AG04450 (cell line): Measurements from ENCODE around the gene EVX1. TPM values are rescaled to one million over a fixed set of nuclear protein-coding genes. Genes with fewer than 3 reads are reported as not detected.

Experiments
- CTCF ChIA-PET: fragments of 300-600, 350-600 bp; formaldehyde crosslinking; extraction: SDS; loops from one replicate; lab custom pipeline; 2022; ENCODE audit warnings: antibody characterized with exemption, inconsistent platforms; lab: Charles Lee
- POLR2A ChIA-PET: fragments of 350-600 bp; formaldehyde crosslinking; extraction: SDS; loops from one replicate; lab custom pipeline; 2021; ENCODE audit warnings: antibody characterized with exemption, inconsistent platforms; lab: Yijun Ruan, JAX
- DNase-seq: peaks from one replicate; pipeline ENCODE4 v3.0.0-alpha.2; 2011; ENCODE audit warnings: low read depth, low spot score
- H3K27ac ChIP-seq: one replicate; pipeline ENCODE4 v1.5.1; 2012; ENCODE audit warnings: low read depth, low read length, control low read depth
- H3K27me3 ChIP-seq: one replicate; pipeline ENCODE4 v1.6.0; 2012; ENCODE audit warnings: low read length; ENCODE audit not compliant: control insufficient read depth, insufficient read depth
- H3K4me3 ChIP-seq: 2 replicates; pipeline ENCODE4 v1.5.1; 2011; ENCODE audit warnings: mild to moderate bottlenecking, low read depth, low read length, control low read depth
- H3K9me3 ChIP-seq: 2 replicates; pipeline ENCODE4 v1.5.1; 2012; ENCODE audit warnings: low read length; ENCODE audit not compliant: control insufficient read depth, insufficient read depth
- polyA minus RNA-seq: library from RNA; depleted of rRNA, polyadenylated mRNA; stranded (reverse); fragments of >200 nt; gene quantifications from 2 replicates; pipeline ENCODE4 v1.2.3, GENCODE V29; 2011; rRNA and poly(A)+ RNA removed
- polyA plus RNA-seq: library from polyadenylated mRNA; depleted of rRNA; stranded (reverse); fragments of >200 nt; gene quantifications from 2 replicates; pipeline ENCODE4 v1.2.3, GENCODE V29; 2011; rRNA removed
- TF ChIP-seq, protein P1 (sequence below): IDR thresholded peaks from 2 replicates; pipeline ENCODE4 v1.5.1; 2011; ENCODE audit warnings: low read depth, low read length, control low read depth, inconsistent platforms

EVX1 gene
- polyA plus RNA-seq = not detected in 2 replicates
- polyA minus RNA-seq = not detected in 2 replicates

DNA sequence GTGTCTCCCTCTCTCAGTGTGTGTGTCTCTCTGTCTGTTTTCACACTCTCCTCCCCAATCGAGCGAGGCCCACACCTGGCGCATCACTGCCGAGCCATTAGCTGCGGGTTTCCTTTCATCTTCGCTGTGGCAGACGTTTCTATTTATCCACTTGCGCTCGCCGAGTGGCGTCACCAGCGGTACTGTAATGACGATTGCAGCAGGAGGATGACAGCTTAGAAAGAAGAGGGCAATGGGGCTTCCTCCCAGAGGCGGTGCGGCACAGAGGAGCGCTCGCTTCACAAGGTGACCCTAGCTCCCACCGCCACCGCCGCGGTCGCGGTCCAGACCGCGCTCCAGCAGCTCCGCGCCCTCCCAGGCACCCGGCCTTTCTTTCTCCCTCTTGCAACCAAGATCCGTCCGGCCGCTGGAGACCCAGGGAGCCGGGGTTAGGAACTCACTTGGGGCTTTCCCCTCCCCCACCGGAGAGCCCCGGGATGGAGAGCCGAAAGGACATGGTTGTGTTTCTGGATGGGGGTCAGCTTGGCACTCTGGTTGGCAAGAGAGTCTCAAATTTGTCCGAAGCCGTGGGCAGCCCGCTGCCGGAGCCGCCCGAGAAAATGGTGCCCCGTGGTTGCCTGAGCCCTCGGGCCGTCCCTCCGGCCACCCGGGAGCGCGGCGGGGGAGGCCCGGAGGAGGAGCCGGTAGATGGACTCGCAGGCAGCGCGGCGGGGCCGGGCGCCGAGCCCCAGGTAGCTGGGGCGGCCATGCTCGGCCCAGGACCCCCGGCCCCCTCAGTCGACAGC is at the start of gene EVX1:
Gene EVX1, plus strand, starts transcription at position 248 of the 785 bp plus-strand sequence. Its CDS starts 229 bp downstream, at position 477.
- Histone ChIP-seq H3K27me3 (peaks cover 97% of the 10 kb centered on the region), H3K4me3 (no peak within 1 kb of the TSS), H3K9me3 (peaks cover 23% of the 10 kb centered on the region), H3K27ac (no peak within 1 kb of the TSS)
- CTCF ChIA-PET = interaction anchor here (0.5 to 1.0 kb wide), 2 partner anchors 32 to 854 kb away, joined by 3 to 4 read pairs; no protein-coding TSS in a partner anchor
- no peak for DNase-seq
- TF ChIP-seq, protein P1, sequence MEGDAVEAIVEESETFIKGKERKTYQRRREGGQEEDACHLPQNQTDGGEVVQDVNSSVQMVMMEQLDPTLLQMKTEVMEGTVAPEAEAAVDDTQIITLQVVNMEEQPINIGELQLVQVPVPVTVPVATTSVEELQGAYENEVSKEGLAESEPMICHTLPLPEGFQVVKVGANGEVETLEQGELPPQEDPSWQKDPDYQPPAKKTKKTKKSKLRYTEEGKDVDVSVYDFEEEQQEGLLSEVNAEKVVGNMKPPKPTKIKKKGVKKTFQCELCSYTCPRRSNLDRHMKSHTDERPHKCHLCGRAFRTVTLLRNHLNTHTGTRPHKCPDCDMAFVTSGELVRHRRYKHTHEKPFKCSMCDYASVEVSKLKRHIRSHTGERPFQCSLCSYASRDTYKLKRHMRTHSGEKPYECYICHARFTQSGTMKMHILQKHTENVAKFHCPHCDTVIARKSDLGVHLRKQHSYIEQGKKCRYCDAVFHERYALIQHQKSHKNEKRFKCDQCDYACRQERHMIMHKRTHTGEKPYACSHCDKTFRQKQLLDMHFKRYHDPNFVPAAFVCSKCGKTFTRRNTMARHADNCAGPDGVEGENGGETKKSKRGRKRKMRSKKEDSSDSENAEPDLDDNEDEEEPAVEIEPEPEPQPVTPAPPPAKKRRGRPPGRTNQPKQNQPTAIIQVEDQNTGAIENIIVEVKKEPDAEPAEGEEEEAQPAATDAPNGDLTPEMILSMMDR = no peak
- POLR2A ChIA-PET = no interaction called here

DNA sequence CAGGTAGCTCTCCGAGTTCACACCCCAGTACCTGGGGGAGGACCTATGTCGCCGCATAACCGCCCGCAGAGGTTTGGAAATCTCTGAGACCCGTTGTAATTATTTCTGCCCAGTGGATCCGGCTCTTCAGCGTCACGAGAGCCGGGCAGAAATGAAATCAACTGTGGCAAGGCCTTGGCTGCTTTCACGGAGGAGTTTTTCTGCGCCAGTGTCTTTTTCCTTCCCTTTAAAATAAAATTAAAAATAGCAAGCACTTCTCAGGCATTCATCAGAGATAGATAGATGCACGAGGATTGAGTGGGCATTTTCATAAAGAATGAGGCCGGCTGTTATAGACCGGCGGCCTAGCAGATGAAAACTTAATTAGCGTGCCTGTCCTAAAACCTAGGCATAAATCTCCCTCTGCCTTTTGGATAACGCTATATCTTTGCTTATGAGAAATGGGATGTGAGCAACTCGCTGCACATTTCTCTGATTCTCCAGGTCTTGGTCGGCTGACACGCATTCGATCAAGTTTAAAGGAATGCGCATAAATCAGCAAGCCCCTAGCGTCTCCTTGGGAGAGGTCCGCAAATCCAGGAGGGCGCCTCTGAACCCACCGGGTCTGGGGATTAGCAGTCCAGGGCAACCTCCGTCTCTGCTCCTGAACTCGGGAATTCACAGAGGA is 49.1 kb upstream of the EVX1 start:
- H3K9me3 ChIP-seq = peaks cover 11% of the 10 kb centered on the region; the same call in 1 of the 2 replicates
- H3K27ac ChIP-seq = no peak overlapping the region
- H3K27me3 ChIP-seq = peaks cover 88% of the 10 kb centered on the region
- DNase-seq = no peak
- POLR2A ChIA-PET = interaction anchor here (0.7 kb wide), 1 partner anchor 10 kb away, joined by 4 read pairs; no protein-coding TSS in a partner anchor
- H3K4me3 ChIP-seq = no peak overlapping the region
- CTCF ChIA-PET = interaction anchor here (0.8 to 3.2 kb wide), 3 partner anchors 14 to 906 kb away, joined by 3 to 41 read pairs (median 3); no protein-coding TSS in a partner anchor
- TF ChIP-seq, protein P1 = no peak

DNA sequence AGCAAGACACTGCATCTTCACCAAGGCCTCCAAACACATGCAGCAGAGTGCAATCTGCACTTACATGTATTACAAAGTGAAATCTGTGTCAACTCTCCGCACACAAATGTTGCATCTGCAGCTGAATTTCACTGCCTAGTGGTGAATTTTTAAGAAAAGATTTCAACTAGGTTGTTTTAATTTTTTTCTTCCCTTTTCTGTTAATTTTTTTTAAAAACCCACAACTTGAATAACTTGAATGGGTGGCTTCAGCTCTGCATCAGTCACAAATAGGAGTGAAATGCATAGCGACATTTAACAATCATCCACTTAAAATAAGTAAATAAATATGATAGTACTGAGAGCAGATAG is 48.6 kb upstream of the EVX1 start:
- H3K27me3 ChIP-seq = peaks cover 88% of the 10 kb centered on the region
- TF ChIP-seq, protein P1 = no peak
- H3K9me3 ChIP-seq = peaks cover 13% of the 10 kb centered on the region; the same call in 1 of the 2 replicates
- no peak overlapping the region for H3K27ac ChIP-seq
- no peak for DNase-seq
- H3K4me3 ChIP-seq = no peak overlapping the region
- ChIA-PET POLR2A (interaction anchor here (0.6 to 0.7 kb wide), 2 partner anchors 10 to 37 kb away, joined by 4 to 7 read pairs; no protein-coding TSS in a partner anchor), CTCF (interaction anchor here (2.8 to 3.2 kb wide), 3 partner anchors 412 to 904 kb away, joined by 24 to 41 read pairs (median 34); no protein-coding TSS in a partner anchor)

DNA sequence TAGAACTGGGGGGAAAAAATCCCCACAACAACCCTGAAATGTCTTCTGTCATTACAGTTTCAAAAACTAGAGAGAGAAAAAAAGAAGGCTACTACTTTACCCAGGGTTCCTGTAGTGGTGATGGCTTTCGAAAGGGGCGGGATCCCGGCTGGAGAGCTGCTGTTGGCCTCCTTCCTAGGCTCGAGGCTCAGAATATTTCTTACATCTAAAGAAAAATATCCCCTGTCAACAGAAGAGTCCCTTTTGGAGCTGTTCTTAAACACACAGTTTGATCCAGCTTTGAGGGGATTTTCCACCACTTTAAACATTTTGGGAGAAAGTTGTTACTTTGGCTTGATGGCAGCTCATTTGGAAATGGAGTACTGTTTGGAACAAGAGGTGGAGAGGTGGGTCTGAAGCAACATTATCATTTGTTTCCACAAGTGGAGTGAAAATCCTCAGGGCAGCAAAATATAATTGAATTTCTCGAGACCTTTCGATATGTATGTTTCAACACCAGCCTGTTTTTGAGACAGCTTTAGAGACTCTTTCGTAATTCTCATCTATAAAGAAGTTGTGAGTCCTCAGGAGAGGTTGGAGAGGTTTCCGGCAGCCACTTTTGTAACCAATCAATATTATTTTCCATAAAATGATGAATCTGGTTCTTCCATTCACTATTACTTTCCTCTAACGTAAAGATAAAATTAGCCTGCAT is 47.8 kb upstream of the EVX1 start:
- peaks cover 11% of the 10 kb centered on the region; the same call in 1 of the 2 replicates for H3K9me3 ChIP-seq
- H3K27me3 ChIP-seq = peaks cover 84% of the 10 kb centered on the region
- TF ChIP-seq, protein P1 = no peak
- POLR2A ChIA-PET = no interaction called here
- H3K27ac ChIP-seq = no peak overlapping the region
- no peak for DNase-seq
- no peak overlapping the region for H3K4me3 ChIP-seq
- CTCF ChIA-PET = interaction anchor here (0.9 to 3.2 kb wide), 26 partner anchors 8 to 1727 kb away, joined by 3 to 68 read pairs (median 10); no protein-coding TSS in a partner anchor
